ENCODE data around the gene GABRA4.

GRCh38 chr4:47032405-47033106, 39.2 kb upstream of the GABRA4 start:
- TF ChIP-seq CTCF (tag by site-specific recombination; IDR thresholded peaks at IDR 0.05), result 0 out of 2 replicates have a peak, but pooled peaks have one; percentile 29
- TF ChIP-seq ZNF530 (tag by site-specific recombination; IDR thresholded peaks at IDR 0.05; ENCODE audit: low read depth), result no peak
